GM18858 (cell line): ENCODE results near the gene ADRM1.

Source experiments
- ATAC-seq: cut with Tn5 transposase; IDR thresholded peaks from one replicate; pipeline ENCODE4 v1.9.1; 2021; ENCODE audit not compliant: unreplicated experiment

Gene ADRM1

GRCh38 chr20:62321975-62322374 is 19.2 kb downstream of the ADRM1 start:
- ATAC-seq: no peak

DNA sequence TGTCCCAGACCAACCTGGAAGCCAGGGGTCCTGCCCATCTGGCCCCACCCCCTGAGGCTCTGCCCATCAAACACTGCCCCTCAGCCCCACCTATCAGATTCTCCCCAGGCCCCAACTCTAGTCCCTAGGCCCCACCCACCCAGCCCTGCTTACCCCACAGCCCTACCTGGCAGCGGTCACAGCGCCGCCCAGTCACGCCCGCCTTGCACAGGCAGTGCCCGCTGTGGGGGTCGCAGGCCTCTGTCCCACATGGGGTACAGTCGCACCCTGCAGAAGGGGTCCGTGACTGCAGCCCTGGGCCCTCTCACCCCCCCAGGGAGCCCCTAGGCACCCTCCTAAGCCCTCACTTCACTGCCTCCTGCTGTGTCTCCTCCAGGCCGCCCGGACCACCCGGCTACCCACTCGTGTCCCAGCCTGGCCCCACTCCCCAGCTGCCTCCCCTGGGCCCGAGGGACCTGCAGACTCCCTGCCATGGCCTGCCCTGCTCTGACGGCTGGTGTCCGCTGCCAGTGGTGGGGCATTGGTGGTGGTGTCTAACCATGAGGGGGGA is 19.8 kb downstream of the ADRM1 start:
- no peak for ATAC-seq

- no peak for ATAC-seq
These were observed 20.6 kb downstream of the ADRM1 start for GRCh38 chr20:62323146-62323979.

DNA sequence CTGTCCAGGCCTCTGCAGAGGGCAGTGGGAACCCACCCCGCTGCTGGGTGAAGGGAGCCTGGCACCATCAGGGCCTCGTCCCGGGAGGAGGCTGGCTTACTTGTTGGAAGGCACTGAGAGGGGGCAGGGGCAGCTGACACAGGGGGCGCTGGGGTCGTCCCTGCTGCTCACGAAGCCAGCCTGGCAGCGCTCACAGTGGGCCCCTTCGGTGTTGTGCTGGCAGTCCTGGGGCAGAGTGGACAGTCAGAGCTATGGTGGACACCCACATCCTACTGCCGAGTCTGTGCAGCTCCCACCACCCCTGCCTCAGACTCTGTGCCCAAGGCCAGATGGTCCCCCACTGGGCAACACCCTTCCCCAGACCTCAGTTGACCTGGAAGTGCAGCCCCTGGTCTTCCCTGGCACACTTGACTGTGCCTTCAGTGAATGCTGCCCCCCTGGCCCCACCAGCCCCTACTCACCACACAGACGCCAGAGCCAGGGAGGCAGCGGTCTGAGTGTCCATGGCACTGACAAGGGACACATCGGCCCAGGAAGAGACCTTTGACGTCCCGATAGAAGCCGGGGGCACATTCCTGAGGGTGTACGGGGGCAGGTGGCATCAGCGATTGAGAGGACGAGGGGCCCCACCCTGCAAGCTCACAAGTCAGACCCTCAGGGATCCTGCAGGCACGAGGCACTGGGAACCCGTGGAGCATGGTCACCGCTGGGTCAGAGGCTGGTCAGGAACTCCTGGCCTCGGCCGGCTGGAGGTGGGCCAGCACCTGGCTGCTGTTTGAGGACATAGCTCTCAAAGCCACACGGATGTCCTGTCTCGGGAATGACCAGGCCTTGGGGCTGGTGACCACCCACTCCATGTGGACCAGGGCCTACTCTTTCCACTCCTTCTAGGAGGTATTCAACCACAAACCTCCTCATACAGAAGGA is 21.4 kb downstream of the ADRM1 start:
- ATAC-seq: no peak

DNA sequence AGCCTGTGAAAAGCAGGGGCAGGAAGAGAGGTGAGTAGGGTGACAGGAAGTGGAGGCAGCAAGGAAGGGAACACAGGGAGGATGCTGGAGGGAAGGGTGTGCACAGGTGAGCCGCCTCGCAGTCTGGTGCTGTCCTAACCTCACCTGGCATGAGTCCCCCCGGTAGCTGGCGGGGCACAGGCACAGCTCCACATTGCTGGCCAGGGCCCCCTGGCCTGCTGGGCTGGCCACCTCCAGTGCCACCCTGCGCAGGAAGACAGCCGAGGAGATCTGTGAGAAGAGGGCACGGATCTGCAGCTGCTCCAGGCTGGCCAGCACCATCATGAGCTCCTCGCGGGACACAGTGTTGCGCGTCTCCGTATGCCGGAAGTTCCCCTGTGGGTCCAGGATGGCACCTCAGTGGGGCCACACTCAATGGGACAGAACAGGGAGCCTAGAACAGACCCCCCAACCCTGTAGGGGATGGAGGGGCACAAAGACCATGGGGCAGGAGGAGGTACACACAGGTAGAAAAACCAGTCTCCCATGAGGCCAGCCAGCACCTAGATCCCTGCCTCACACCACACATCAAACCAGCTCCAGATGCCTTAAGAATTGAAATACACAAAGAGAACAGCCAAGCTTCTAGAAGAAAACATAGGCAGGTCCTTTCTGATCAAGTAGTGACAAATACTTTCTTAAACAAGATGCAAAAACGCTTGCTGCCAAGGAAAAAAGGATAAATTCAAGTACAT is 22.5 kb downstream of the ADRM1 start:
- no peak for ATAC-seq

GRCh38 chr20:62326559-62326958 is 23.8 kb downstream of the ADRM1 start:
- no peak for ATAC-seq

DNA sequence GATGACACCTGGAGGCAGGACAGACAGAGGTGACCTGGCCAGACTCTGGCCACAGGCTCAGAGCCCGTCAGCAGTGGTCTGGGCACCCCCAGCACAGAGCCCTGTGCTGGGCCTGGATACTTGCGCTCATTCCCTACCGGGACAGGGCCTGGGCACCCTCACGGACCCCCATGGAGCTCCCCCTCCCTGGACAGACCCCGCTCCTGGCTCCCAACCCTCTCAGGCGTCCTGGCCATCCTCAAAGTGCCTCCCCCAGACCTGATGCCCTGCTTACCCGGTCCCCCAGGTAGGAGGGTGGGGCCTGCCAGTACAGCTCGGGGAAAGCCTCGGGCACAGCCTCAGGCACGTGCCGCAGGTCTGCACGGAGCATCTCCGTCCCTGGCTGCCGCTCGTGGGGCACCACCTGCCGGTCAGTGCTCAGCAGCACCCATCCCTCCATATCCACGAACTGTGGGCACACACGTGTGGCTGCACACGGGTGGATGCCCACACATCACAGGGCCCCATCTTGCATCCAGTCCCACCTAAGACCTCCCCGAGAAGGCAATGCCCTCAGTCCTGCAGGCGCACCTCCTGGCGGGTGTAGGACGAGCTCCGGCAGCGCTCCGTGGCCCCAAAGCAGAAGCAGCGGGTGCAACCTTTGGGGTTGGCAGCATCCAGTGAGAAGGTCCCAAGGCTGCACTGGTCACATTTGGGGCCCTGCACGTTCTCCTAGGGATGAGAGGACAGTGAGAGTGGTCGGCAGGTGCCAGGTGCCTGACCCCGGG is 24.3 kb downstream of the ADRM1 start:
- ATAC-seq: no peak

DNA sequence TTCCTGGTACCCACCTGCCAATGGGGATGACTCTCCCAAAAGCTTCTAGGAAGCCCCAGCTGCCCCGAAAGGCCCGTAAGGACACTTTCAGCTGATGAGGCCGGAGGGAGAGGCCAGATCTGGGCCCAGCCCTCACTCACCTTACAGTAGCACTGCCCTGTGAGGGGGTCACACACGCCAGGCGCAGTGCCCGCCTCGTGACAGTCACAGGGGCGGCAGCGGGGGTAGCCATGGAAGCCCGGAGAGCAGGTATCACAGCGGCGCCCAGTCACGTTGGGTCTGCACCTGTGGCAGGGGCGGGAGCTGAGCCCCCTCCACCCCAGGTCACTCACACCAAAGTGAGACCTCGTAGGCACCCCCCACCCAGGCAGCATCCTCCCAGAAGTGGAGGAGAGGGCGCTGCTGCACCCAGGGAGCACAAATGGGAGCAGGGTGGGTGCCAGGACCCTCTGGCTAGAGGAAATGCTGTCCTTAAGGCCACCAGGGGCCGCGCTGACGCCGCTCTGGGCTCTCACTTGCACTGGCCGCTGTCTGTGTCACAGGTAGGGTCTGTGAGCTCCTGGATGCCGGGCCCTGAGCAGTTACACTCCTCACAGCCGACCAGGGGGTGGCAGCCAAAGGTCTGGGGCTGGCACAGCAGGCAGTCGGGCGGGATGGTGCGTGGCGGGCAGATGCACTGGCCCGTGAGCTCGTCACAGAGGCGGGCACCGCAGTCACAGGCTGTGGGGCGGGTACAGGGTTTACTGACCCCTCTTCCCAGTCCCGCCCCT is 25.1 kb downstream of the ADRM1 start:
- ATAC-seq: no peak

GRCh38 chr20:62328684-62329388 is 26.0 kb downstream of the ADRM1 start:
- no peak for ATAC-seq

- ATAC-seq: no peak
These were observed 26.9 kb downstream of the ADRM1 start for GRCh38 chr20:62329389-62330377.

- no peak for ATAC-seq
These were observed 27.9 kb downstream of the ADRM1 start for GRCh38 chr20:62330576-62331317.

GRCh38 chr20:62331347-62331746 is 28.6 kb downstream of the ADRM1 start:
- ATAC-seq: no peak

DNA sequence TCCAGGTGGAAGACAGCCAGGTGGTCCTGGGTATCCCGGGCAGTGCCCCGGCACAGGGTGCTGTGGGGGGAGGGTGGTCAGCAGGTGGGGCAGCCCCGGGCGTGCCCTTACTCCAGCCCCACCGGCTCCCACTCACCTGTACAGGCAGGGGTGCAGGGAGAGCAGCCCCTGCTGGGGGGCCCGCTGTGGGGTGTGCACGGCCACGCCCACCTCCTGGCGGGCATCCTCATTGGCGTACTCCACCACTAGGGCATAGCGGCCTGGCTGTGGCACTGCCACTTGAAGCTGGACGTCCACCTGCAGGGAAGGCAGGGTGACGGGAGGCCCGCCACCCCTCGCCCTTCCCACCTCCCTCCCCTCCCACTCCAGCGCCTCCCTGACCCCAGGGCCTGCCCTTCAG is 29.6 kb downstream of the ADRM1 start:
- ATAC-seq: no peak

- ATAC-seq: no peak
These were observed 30.4 kb downstream of the ADRM1 start for GRCh38 chr20:62332989-62333819.

DNA sequence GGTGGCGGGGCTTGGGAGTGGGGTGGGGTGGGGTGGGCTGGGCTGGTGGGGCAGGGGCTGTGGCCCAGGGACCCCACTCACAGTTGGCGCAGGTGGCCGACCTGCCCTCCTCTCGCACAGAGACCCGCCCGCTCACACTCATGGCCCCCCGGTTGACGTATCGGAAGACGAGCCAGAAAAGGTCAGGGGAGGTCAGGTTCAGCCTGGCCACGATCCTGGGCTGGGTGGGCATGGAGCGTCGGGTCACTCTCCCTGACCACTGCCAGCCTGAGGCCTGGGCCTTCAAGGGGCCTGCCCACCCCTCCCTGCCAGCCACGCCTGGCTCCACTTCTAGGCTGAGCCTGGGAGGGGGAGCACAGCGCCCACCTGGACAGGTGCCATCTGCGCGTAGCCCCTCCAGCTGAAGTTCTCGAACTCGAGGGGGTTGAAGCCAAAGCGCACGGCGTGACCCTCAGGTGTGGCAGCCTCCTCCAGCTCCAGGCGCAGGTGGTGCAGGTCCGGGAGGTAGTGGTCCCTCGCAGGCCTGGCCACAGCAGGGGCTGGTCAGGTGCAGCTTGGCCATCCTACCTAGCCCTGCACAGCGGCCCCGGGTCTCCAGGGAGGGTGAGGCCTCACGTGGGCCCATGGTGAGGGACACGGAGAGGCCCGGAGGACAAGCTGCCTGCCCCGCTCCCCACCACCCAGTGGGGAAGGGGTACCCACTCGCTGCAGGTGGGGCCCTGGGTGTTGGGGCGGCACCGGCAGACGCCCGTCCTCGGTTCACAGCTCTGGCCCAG is 31.2 kb downstream of the ADRM1 start:
- ATAC-seq: no peak
